GM18511 (cell line): ENCODE measurements around the gene TAOK3.
A peak's percentile ranks its signal among the peaks of the same experiment; 100 is the strongest.
"Not testable (repeated sequence)": the region's sequence is repeated elsewhere in the genome, so short reads cannot be mapped to it uniquely, and the experiment has no call there.

Experiments used
- ATAC-seq: cut with Tn5 transposase; IDR thresholded peaks from one replicate; pipeline ENCODE4 v1.9.1; 2021; ENCODE audit warnings: mild to moderate bottlenecking, moderate library complexity; ENCODE audit not compliant: unreplicated experiment

TAOK3 gene

GRCh38 chr12:118304093-118304492 is 68.6 kb downstream of the TAOK3 start:
- no peak for ATAC-seq

GRCh38 chr12:118302053-118302452 is 70.7 kb downstream of the TAOK3 start:
- no peak for ATAC-seq

- no peak for ATAC-seq
Observed at GRCh38 chr12:118299791-118300460, 72.8 kb downstream of the TAOK3 start.

- no peak for ATAC-seq
Observed at GRCh38 chr12:118297284-118297683, 75.4 kb downstream of the TAOK3 start.

- no peak for ATAC-seq
Observed at GRCh38 chr12:118292836-118293235, 79.9 kb downstream of the TAOK3 start.

GRCh38 chr12:118290130-118290529 is 82.6 kb downstream of the TAOK3 start:
- ATAC-seq = no peak

- ATAC-seq = no peak
Observed at GRCh38 chr12:118288174-118288573, 84.5 kb downstream of the TAOK3 start.

- no peak for ATAC-seq
Observed at GRCh38 chr12:118287728-118288127, 85.0 kb downstream of the TAOK3 start.

GRCh38 chr12:118282767-118283166 is 89.9 kb downstream of the TAOK3 start:
- ATAC-seq = no peak

GRCh38 chr12:118278288-118278687 is 94.4 kb downstream of the TAOK3 start:
- ATAC-seq = not testable (repeated sequence)

GRCh38 chr12:118274066-118274465 is 98.6 kb downstream of the TAOK3 start:
- no peak for ATAC-seq

- no peak for ATAC-seq
Observed at GRCh38 chr12:118271770-118272417, 100.8 kb downstream of the TAOK3 start.

- no peak for ATAC-seq
Observed at GRCh38 chr12:118271183-118271582, 101.5 kb downstream of the TAOK3 start.

GRCh38 chr12:118269806-118270205 is 102.9 kb downstream of the TAOK3 start:
- ATAC-seq = no peak

- no peak for ATAC-seq
Observed at GRCh38 chr12:118259079-118259478, 113.6 kb downstream of the TAOK3 start.

GRCh38 chr12:118256352-118256751 is 116.4 kb downstream of the TAOK3 start:
- ATAC-seq = no peak

- ATAC-seq = no peak
Observed at GRCh38 chr12:118249547-118249946, 123.2 kb downstream of the TAOK3 start.

- not testable (repeated sequence) for ATAC-seq
Observed at GRCh38 chr12:118245886-118246285, 126.8 kb downstream of the TAOK3 start.

GRCh38 chr12:118238888-118239287 is 133.8 kb downstream of the TAOK3 start:
- ATAC-seq = no peak

GRCh38 chr12:118237908-118238307 is 134.8 kb downstream of the TAOK3 start:
- no peak for ATAC-seq

GRCh38 chr12:118237052-118237665 is 135.5 kb downstream of the TAOK3 start:
- peak; percentile 96 for ATAC-seq

GRCh38 chr12:118220702-118221101 is 152.0 kb downstream of the TAOK3 start:
- ATAC-seq = no peak
